ENCODE data around the gene SPAG5. TPM values are rescaled to one million over a fixed set of nuclear protein-coding genes. Genes with fewer than 3 reads are reported as not detected.

Gene SPAG5
- total and polyA plus RNA-seq, 10 of the 15 experiments (the other 5 are each of a cell fraction or from before 2014, with no cell fraction given), result 73.5 to 171 (median 106) TPM

GRCh38 chr17:28573966-28574480 is 24.8 kb downstream of the SPAG5 start:
- intact Hi-C loops (cut with micrococcal nuclease; ENCODE audit: unreplicated experiment), result loop anchor here (5.0 kb wide), 1 partner anchor 48 kb away; no protein-coding TSS in a partner anchor
- H3K79me2 ChIP-seq (ENCODE audit: control insufficient read depth, insufficient read depth, low read length), result peaks cover 47% of the 10 kb centered on the region

More at GRCh38 chr17:28573966-28574480, 24.8 kb downstream of the SPAG5 start:
- ChIA-PET SMC1A (ENCODE audit: uncharacterized antibody, unreplicated experiment) (interaction anchor here (1.1 to 1.2 kb wide), 2 partner anchors 24 to 25 kb away, joined by 3 read pairs; no protein-coding TSS in a partner anchor), RAD21 (ENCODE audit: unreplicated experiment) (no interaction called here), CTCF (interaction anchor here (1.0 to 4.8 kb wide), 2 partner anchors 24 to 25 kb away, joined by 3 to 56 read pairs; no protein-coding TSS in a partner anchor), POLR2A (interaction anchor here (6.2 to 9.9 kb wide), 2 partner anchors 19 to 24 kb away, joined by 56 to 148 read pairs; partner anchors contain the start of gene UNC119)
- no peak overlapping the region for H3K4me2 ChIP-seq (ENCODE audit: control insufficient read depth, insufficient read depth)
- H3K36me3 ChIP-seq (ENCODE audit: control insufficient read depth in 2 of 2, insufficient read depth in 2 of 2, low read length in 1 of 2), result peaks cover 7 to 21% of the 10 kb centered on the region in 2 experiments; a peak in 3 of 4 replicates
- no peak overlapping the region for H3K9ac ChIP-seq (ENCODE audit: control insufficient read depth, insufficient read depth, low read length)
- no peaks in the 10 kb centered on the region for H4K20me1 ChIP-seq (ENCODE audit: control insufficient read depth, insufficient read depth)
- DNase-seq (ENCODE audit: low read depth, low spot score) (no peak), FAIRE-seq (no peak), ATAC-seq (no peak)
- H3K4me3 ChIP-seq, result no peak overlapping the region
- H3K9me3 ChIP-seq (replicated peaks; ENCODE audit: control insufficient read depth, insufficient read depth, low read length), result no peaks in the 10 kb centered on the region
- H2AFZ ChIP-seq (ENCODE audit: control insufficient read depth, low read depth, low read length), result no peak overlapping the region
- in situ Hi-C loops (cut with MboI), result loop anchor here (25.0 kb wide), 1 partner anchor 1087 kb away; no protein-coding TSS in a partner anchor
- peaks cover 20% of the 10 kb centered on the region for H3K4me1 ChIP-seq (ENCODE audit: control insufficient read depth, insufficient read depth, low read length)
- TF ChIP-seq SP1 (IDR thresholded peaks at IDR 0.05; ENCODE audit: low read depth, low read length) (no peak), RUNX3 (IDR thresholded peaks at IDR 0.05; ENCODE audit: low read length) (no peak), RAD51 (IDR thresholded peaks at IDR 0.05) (no peak), FOXK2 (IDR thresholded peaks at IDR 0.05) (no peak), CBX5 (IDR thresholded peaks at IDR 0.05; ENCODE audit: low read depth) (no peak), ATF7 (IDR thresholded peaks at IDR 0.05; ENCODE audit: low read depth) (no peak), ASH2L (IDR thresholded peaks at IDR 0.05; ENCODE audit: borderline replicate concordance, low read depth) (no peak), PAX5 (IDR thresholded peaks at IDR 0.05; ENCODE audit: borderline replicate concordance, low read depth, low read length) (no peak), HDAC6 (IDR thresholded peaks at IDR 0.05; ENCODE audit: unreplicated experiment) (no peak), SMC3 (IDR thresholded peaks at IDR 0.05; ENCODE audit: borderline replicate concordance, low read length) (no peak), E2F4 (IDR thresholded peaks at IDR 0.05; ENCODE audit: low read depth, low read length) (no peak), SREBF2 (IDR thresholded peaks at IDR 0.05; ENCODE audit: low read length) (no peak), STAT1 (conservative IDR thresholded peaks at IDR 0.05) (no peak), PML (IDR thresholded peaks at IDR 0.05; ENCODE audit: low read length) (no peak), ZSCAN29 (IDR thresholded peaks at IDR 0.05) (no peak), ZNF687 (IDR thresholded peaks at IDR 0.05) (no peak), SIX5 (IDR thresholded peaks at IDR 0.05; ENCODE audit: low read depth, low read length, severe bottlenecking) (no peak)
- no TSS peak for BruUV-seq (replicated peaks)
- WGBS (ENCODE audit: insufficient coverage, insufficient replicate concordance, low lambda C conversion rate, missing lambda C conversion rate), result 94% methylated on average over 6 of the region's 6 CpGs
- no peaks in the 10 kb centered on the region for H3K27me3 ChIP-seq (replicated peaks in 1 of 2; ENCODE audit: control insufficient read depth in 2 of 2, insufficient read depth in 2 of 2, low read length in 1 of 2)
- H3K27ac ChIP-seq (ENCODE audit: control insufficient read depth, insufficient read depth), result no peak overlapping the region

Data from GM12878 (cell line).